Stimulated activated effector memory CD8-positive, alpha-beta T cell treated with anti-CD3 and anti-CD28 coated beads, Interleukin-12 subunit alpha, Interleukin-12 subunit beta, amount 100 ng/mL, for 72 hours (primary cell): Measurements from ENCODE around the gene C5orf15.
"Not testable (repeated sequence)": the region's sequence is repeated elsewhere in the genome, so short reads cannot be mapped to it uniquely, and the experiment has no call there.

Source experiments
- ATAC-seq: fragments of 150-1000 bp; cut with Tn5 transposase; 2 replicates; pipeline ENCODE4 v1.10.0; 2021
- DNase-seq, 2 donors: peaks; one replicate each; pipeline ENCODE4 v3.0.0; 2021 to 2022; ENCODE audit warnings: low spot score in 2 of 2
- H3K27ac Mint-ChIP-seq: one replicate; pipeline ENCODE4 v1.8.0; 2022; ENCODE audit warnings: mild to moderate bottlenecking, mixed read lengths
- H3K36me3 Mint-ChIP-seq: one replicate; pipeline ENCODE4 v1.8.0; 2022; ENCODE audit warnings: mild to moderate bottlenecking, mixed read lengths
- H3K4me1 Mint-ChIP-seq: one replicate; pipeline ENCODE4 v1.8.0; 2022; ENCODE audit warnings: mixed read lengths
- H3K4me3 Mint-ChIP-seq: one replicate; pipeline ENCODE4 v1.8.0; 2022; ENCODE audit warnings: mild to moderate bottlenecking, mixed read lengths
- H3K9me3 Mint-ChIP-seq: one replicate; pipeline ENCODE4 v1.8.0; 2022; ENCODE audit warnings: mixed read lengths

The C5orf15 gene

GRCh38 chr5:133957080-133957479, 11.3 kb downstream of the C5orf15 start:
- Mint-ChIP-seq H3K9me3 (no peaks in the 10 kb centered on the region), H3K36me3 (peaks cover 68% of the 10 kb centered on the region), H3K27ac (peak overlapping the region; percentile 60), H3K4me1 (peaks cover 21% of the 10 kb centered on the region), H3K4me3 (no peak overlapping the region)
- DNase-seq (no peak), ATAC-seq (no peak)

GRCh38 chr5:133956196-133956595, 12.2 kb downstream of the C5orf15 start:
- peaks cover 20% of the 10 kb centered on the region for H3K4me1 Mint-ChIP-seq
- not testable (repeated sequence) for H3K27ac Mint-ChIP-seq, ATAC-seq, DNase-seq, H3K9me3 Mint-ChIP-seq, H3K4me3 Mint-ChIP-seq
- peaks cover 68% of the 10 kb centered on the region for H3K36me3 Mint-ChIP-seq

- Mint-ChIP-seq H3K9me3 (no peaks in the 10 kb centered on the region), H3K27ac (no peak overlapping the region), H3K36me3 (peaks cover 51% of the 10 kb centered on the region), H3K4me3 (no peak overlapping the region), H3K4me1 (peaks cover 9% of the 10 kb centered on the region)
- no peak for DNase-seq
- no peak for ATAC-seq
These were observed 14.8 kb downstream of the C5orf15 start for GRCh38 chr5:133953568-133954145.

GRCh38 chr5:133952729-133953567, 15.5 kb downstream of the C5orf15 start:
- Mint-ChIP-seq H3K9me3 (no peaks in the 10 kb centered on the region), H3K4me1 (peaks cover 8% of the 10 kb centered on the region), H3K4me3 (no peak overlapping the region), H3K36me3 (peaks cover 44% of the 10 kb centered on the region), H3K27ac (no peak overlapping the region)
- DNase-seq, result no peak
- ATAC-seq, result no peak

- no peak overlapping the region for H3K27ac Mint-ChIP-seq
- DNase-seq (no peak), ATAC-seq (peak; percentile 43)
- H3K36me3 Mint-ChIP-seq, result peaks cover 25% of the 10 kb centered on the region
- H3K9me3 Mint-ChIP-seq, result no peaks in the 10 kb centered on the region
- H3K4me1 Mint-ChIP-seq, result no peaks in the 10 kb centered on the region
- no peak overlapping the region for H3K4me3 Mint-ChIP-seq
These were observed 17.4 kb downstream of the C5orf15 start for GRCh38 chr5:133950821-133951612.

GRCh38 chr5:133948721-133949120, 19.7 kb downstream of the C5orf15 start:
- Mint-ChIP-seq H3K9me3 (no peaks in the 10 kb centered on the region), H3K4me3 (no peak overlapping the region), H3K4me1 (no peaks in the 10 kb centered on the region), H3K36me3 (peaks cover 2% of the 10 kb centered on the region), H3K27ac (no peak overlapping the region)
- no peak for ATAC-seq
- DNase-seq, result no peak

GRCh38 chr5:133947431-133947841, 21.0 kb downstream of the C5orf15 start:
- Mint-ChIP-seq H3K4me3 (no peak overlapping the region), H3K9me3 (no peaks in the 10 kb centered on the region), H3K27ac (no peak overlapping the region), H3K36me3 (no peaks in the 10 kb centered on the region), H3K4me1 (no peaks in the 10 kb centered on the region)
- DNase-seq (no peak), ATAC-seq (no peak)

GRCh38 chr5:133945568-133945967, 22.9 kb downstream of the C5orf15 start:
- H3K36me3 Mint-ChIP-seq, result no peaks in the 10 kb centered on the region
- H3K27ac Mint-ChIP-seq, result no peak overlapping the region
- no peaks in the 10 kb centered on the region for H3K4me1 Mint-ChIP-seq
- H3K9me3 Mint-ChIP-seq, result no peaks in the 10 kb centered on the region
- DNase-seq (no peak), ATAC-seq (no peak)
- no peak overlapping the region for H3K4me3 Mint-ChIP-seq

GRCh38 chr5:133944263-133945185, 23.9 kb downstream of the C5orf15 start:
- Mint-ChIP-seq H3K9me3 (no peaks in the 10 kb centered on the region), H3K27ac (no peak overlapping the region), H3K4me1 (no peaks in the 10 kb centered on the region), H3K4me3 (no peak overlapping the region), H3K36me3 (no peaks in the 10 kb centered on the region)
- ATAC-seq (peak; percentile 75), DNase-seq (peak; percentile 25 to 57)

- Mint-ChIP-seq H3K9me3 (no peaks in the 10 kb centered on the region), H3K27ac (no peak overlapping the region), H3K36me3 (no peaks in the 10 kb centered on the region), H3K4me1 (no peaks in the 10 kb centered on the region), H3K4me3 (no peak overlapping the region)
- ATAC-seq (no peak), DNase-seq (no peak)
These were observed 25.0 kb downstream of the C5orf15 start for GRCh38 chr5:133943475-133943817.

- H3K36me3 Mint-ChIP-seq, result no peaks in the 10 kb centered on the region
- no peak for DNase-seq
- H3K9me3 Mint-ChIP-seq, result no peaks in the 10 kb centered on the region
- no peak overlapping the region for H3K27ac Mint-ChIP-seq
- H3K4me1 Mint-ChIP-seq, result no peaks in the 10 kb centered on the region
- ATAC-seq, result no peak
- H3K4me3 Mint-ChIP-seq, result no peak overlapping the region
These were observed 25.6 kb downstream of the C5orf15 start for GRCh38 chr5:133942614-133943474.

GRCh38 chr5:133941456-133942196, 26.8 kb downstream of the C5orf15 start:
- ATAC-seq, result no peak
- Mint-ChIP-seq H3K27ac (no peak overlapping the region), H3K4me1 (no peaks in the 10 kb centered on the region), H3K9me3 (no peaks in the 10 kb centered on the region), H3K4me3 (no peak overlapping the region), H3K36me3 (no peaks in the 10 kb centered on the region)
- DNase-seq, result no peak

GRCh38 chr5:133939668-133940067, 28.8 kb downstream of the C5orf15 start:
- Mint-ChIP-seq H3K27ac (no peak overlapping the region), H3K9me3 (no peaks in the 10 kb centered on the region), H3K4me3 (no peak overlapping the region), H3K4me1 (no peaks in the 10 kb centered on the region), H3K36me3 (no peaks in the 10 kb centered on the region)
- no peak for ATAC-seq
- DNase-seq, result no peak

GRCh38 chr5:133938929-133939328, 29.5 kb downstream of the C5orf15 start:
- no peak overlapping the region for H3K27ac Mint-ChIP-seq
- H3K4me3 Mint-ChIP-seq, result no peak overlapping the region
- H3K4me1 Mint-ChIP-seq, result peaks cover 6% of the 10 kb centered on the region
- ATAC-seq, result no peak
- H3K9me3 Mint-ChIP-seq, result no peaks in the 10 kb centered on the region
- H3K36me3 Mint-ChIP-seq, result no peaks in the 10 kb centered on the region
- DNase-seq, result no peak
